ENCODE data around the gene DENND6A. TPM values are rescaled to one million over a fixed set of nuclear protein-coding genes. Genes with fewer than 3 reads are reported as not detected.

Gene DENND6A
- total RNA-seq, 4 donors from 2014 or later: 9.4 to 29.7 (median 18.9) TPM

DNA sequence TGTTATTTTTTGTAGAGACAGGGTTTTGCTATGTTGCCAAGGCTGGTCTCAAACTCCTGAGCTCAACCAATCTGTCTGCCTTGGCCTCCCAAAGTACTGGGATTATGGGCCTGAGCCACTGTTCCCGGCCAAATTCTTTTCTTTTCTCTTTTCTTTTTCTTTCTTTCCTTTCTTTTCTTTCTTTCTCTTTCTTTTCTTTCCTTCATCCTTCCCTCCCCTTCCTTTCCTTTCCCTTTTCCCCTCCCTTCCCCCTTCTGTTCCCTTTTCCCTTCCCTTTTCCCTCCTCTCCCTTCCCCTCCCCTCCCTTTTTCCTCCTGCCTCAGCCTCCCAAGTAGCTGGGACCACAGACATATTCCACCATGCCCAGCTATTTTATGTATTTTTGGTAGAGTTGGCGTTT, 92.7 kb downstream of the DENND6A start:
- Histone ChIP-seq H3K4me3 (no peak overlapping the region), H3K27ac (no peak overlapping the region), H3K4me1 (peaks cover 11 to 30% (median 21%) of the 10 kb centered on the region in 4 donors), H3K36me3 (no peaks in the 10 kb centered on the region), H3K27me3 (no peaks in the 10 kb centered on the region), H3K9me3 (no peaks in the 10 kb centered on the region)
- intact Hi-C loops (cut with DNase I; ENCODE audit: low total_unique reads): no loop called here
- WGBS, 2 donors (ENCODE audit: low coverage in 1 of 2): 98 to 100% methylated on average over 1 to 2 of the region's 2 CpGs
- no peak for DNase-seq
- TF ChIP-seq CTCF (IDR thresholded peaks at IDR 0.05) (no peak), POLR2AphosphoS5 (IDR thresholded peaks at IDR 0.05) (no peak), POLR2A (IDR thresholded peaks at IDR 0.05) (no peak), EP300 (IDR thresholded peaks at IDR 0.05; ENCODE audit: low read depth) (no peak)
- in situ Hi-C loops (cut with MboI; ENCODE audit: low pct_ligation_motif_present in 1 of 4, low pct_unique_long_range_greater_than_20kb in 1 of 4, low sequenced_read_pairs in 3 of 4): no loop called here

DNA sequence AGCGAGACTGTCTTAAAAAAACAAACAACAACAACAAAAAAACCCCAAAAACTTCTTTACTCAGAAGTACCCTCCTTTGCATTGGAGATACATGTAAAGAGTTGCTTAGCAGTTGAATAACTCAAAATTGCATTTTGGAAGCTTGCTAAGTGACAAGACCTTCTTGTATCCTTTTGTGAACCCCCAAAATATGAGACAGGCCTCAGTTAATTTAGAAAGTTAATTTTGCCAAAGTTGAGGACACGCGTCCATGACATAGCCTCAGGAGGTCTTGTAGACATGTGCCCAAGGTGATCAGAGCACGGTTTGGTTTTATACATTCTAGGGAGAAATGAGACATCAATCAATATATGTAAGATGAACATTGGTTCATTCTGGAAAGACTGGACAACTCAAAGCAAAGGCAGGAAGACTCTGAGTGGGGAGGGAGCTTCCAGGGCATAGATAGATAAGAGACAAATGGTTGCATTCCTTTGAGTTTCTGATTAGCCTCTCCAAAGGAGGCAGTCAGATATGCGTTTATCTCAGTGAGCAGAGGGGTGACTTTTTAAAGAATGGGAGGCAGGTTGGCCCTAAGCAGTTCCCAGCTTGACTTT, 94.0 kb downstream of the DENND6A start:
- intact Hi-C loops (cut with DNase I; ENCODE audit: low total_unique reads) (loop anchor here (5.0 kb wide), 1 partner anchor 42 kb away; the partner anchor contains the start of gene PDE12), in situ Hi-C loops (cut with MboI; ENCODE audit: low pct_ligation_motif_present in 1 of 4, low pct_unique_long_range_greater_than_20kb in 1 of 4, low sequenced_read_pairs in 3 of 4) (no loop called here)
- TF ChIP-seq POLR2A (IDR thresholded peaks at IDR 0.05) (no peak), CTCF (IDR thresholded peaks at IDR 0.05) (no peak), POLR2AphosphoS5 (IDR thresholded peaks at IDR 0.05) (no peak), EP300 (IDR thresholded peaks at IDR 0.05; ENCODE audit: low read depth) (no peak)
- Histone ChIP-seq H3K27me3 (no peaks in the 10 kb centered on the region), H3K27ac (peak overlapping the region; percentile 97 to 100 (median 99)), H3K4me1 (peaks cover 19 to 38% (median 30%) of the 10 kb centered on the region in 4 donors), H3K36me3 (no peaks in the 10 kb centered on the region), H3K9me3 (no peaks in the 10 kb centered on the region), H3K4me3 (peak overlapping the region; percentile 50 to 73 (median 62))
- 69 to 79% methylated on average over 4 to 5 of the region's 5 CpGs for WGBS, 2 donors (ENCODE audit: low coverage in 1 of 2)
- no peak for DNase-seq

- peak; percentile 100 for DNase-seq
- Histone ChIP-seq H3K36me3 (no peaks in the 10 kb centered on the region), H3K4me1 (peaks cover 31 to 53% (median 42%) of the 10 kb centered on the region in 4 donors), H3K27me3 (no peaks in the 10 kb centered on the region), H3K4me3 (peak within 1 kb of the TSS; percentile 72 to 94 (median 82)), H3K9me3 (no peaks in the 10 kb centered on the region), H3K27ac (peak within 1 kb of the TSS; percentile 97 to 100 (median 100))
- WGBS, 2 donors (ENCODE audit: low coverage in 1 of 2): 0% methylated on average over 60 of the region's 67 CpGs; no CpG with 5 or more reads in 1 of the 2 donors
- in situ Hi-C loops (cut with MboI; ENCODE audit: low pct_ligation_motif_present in 1 of 4, low pct_unique_long_range_greater_than_20kb in 1 of 4, low sequenced_read_pairs in 3 of 4): no loop called here
- intact Hi-C loops (cut with DNase I; ENCODE audit: low total_unique reads): loop anchor here (5.0 kb wide), 1 partner anchor 40 kb away; the partner anchor contains the start of gene PDE12
- TF ChIP-seq POLR2AphosphoS5 (IDR thresholded peaks at IDR 0.05) (peak; percentile 99 to 100 (median 100)), CTCF (IDR thresholded peaks at IDR 0.05) (peak in 1 of 5 experiments; percentile 18), POLR2A (IDR thresholded peaks at IDR 0.05) (peak; percentile 100), EP300 (IDR thresholded peaks at IDR 0.05; ENCODE audit: low read depth) (peak; percentile 62)
These were observed 95.6 kb downstream of the DENND6A start, which contains the start of gene ARF4 for GRCh38 chr3:57597127-57597923. TSS of gene ARF4 (minus strand) at chr3:57597344. CDS start at chr3:57597140, 204 bp downstream.

DNA sequence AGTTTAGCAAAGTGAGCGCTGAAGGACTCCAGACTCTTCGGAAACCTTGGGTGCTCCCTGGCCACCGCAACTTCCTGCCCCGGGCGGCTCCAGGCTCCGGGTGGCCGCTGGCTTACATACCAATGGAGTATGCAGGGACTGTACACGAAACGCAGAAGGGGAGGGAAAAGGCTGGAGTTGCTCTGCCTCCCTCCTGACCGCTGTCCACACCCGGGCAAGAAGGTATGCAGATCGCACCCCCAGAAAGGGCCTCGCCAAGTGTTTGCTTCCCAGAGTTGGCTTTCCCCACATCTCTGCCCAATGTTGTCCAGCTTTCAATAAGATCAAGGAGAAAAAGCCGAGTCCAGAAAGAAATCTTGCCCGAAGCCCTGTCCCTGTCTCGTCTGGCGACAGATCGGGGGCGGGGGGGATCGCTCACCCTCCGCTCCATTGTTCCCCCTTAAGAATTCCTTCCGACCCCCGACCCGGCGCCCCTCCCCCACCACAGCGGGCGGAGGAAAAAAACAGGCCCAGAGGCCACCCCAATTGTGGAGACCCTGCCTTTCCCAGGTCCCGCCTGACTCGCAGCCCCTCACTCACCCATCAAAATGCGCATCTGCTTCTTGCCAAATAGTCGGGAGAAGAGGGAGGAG, 96.3 kb downstream of the DENND6A start:
- peak overlapping the region; percentile 97 to 100 (median 100) for H3K27ac ChIP-seq
- no peaks in the 10 kb centered on the region for H3K36me3 ChIP-seq
- in situ Hi-C loops (cut with MboI; ENCODE audit: low pct_ligation_motif_present in 1 of 4, low pct_unique_long_range_greater_than_20kb in 1 of 4, low sequenced_read_pairs in 3 of 4) (no loop called here), intact Hi-C loops (cut with DNase I; ENCODE audit: low total_unique reads) (loop anchor here (5.0 kb wide), 1 partner anchor 39 kb away; the partner anchor contains the start of gene PDE12)
- peak overlapping the region; percentile 72 to 94 (median 82) for H3K4me3 ChIP-seq
- TF ChIP-seq POLR2A (IDR thresholded peaks at IDR 0.05): no peak
- peak; percentile 51 to 82 (median 77) for TF ChIP-seq POLR2AphosphoS5 (IDR thresholded peaks at IDR 0.05)
- TF ChIP-seq EP300 (IDR thresholded peaks at IDR 0.05; ENCODE audit: low read depth): no peak
- no peak for TF ChIP-seq CTCF (IDR thresholded peaks at IDR 0.05)
- H3K9me3 ChIP-seq: no peaks in the 10 kb centered on the region
- H3K27me3 ChIP-seq: no peaks in the 10 kb centered on the region
- peaks cover 35 to 60% (median 48%) of the 10 kb centered on the region in 4 donors for H3K4me1 ChIP-seq
- DNase-seq: peak; percentile 83
- 0% methylated on average over 3 to 31 of the region's 31 CpGs for WGBS, 2 donors (ENCODE audit: low coverage in 1 of 2)
